GM18499 (cell line): ENCODE measurements around the gene BPI.
"Not testable (repeated sequence)": the region's sequence is repeated elsewhere in the genome, so short reads cannot be mapped to it uniquely, and the experiment has no call there.

Experiments
- ATAC-seq: cut with Tn5 transposase; IDR thresholded peaks from one replicate; pipeline ENCODE4 v1.9.1; 2021; ENCODE audit warnings: moderate number of reproducible peaks; ENCODE audit not compliant: insufficient read depth, unreplicated experiment

BPI gene

GRCh38 chr20:38353316-38353715, 49.4 kb downstream of the BPI start:
- no peak for ATAC-seq

GRCh38 chr20:38354227-38354626, 50.3 kb downstream of the BPI start:
- ATAC-seq = no peak

GRCh38 chr20:38355161-38356012, 51.4 kb downstream of the BPI start:
- ATAC-seq = no peak

GRCh38 chr20:38357653-38358207, 53.8 kb downstream of the BPI start:
- no peak for ATAC-seq

GRCh38 chr20:38358556-38358955, 54.6 kb downstream of the BPI start:
- no peak for ATAC-seq

GRCh38 chr20:38363004-38363747, 59.2 kb downstream of the BPI start:
- ATAC-seq = no peak

- ATAC-seq = no peak
These were observed 65.4 kb downstream of the BPI start for GRCh38 chr20:38369389-38369788.

GRCh38 chr20:38372806-38373205, 68.8 kb downstream of the BPI start:
- ATAC-seq = no peak

- ATAC-seq = no peak
These were observed 69.4 kb downstream of the BPI start for GRCh38 chr20:38373231-38373867.

- no peak for ATAC-seq
These were observed 69.9 kb downstream of the BPI start for GRCh38 chr20:38373898-38374297.

- ATAC-seq = no peak
These were observed 73.2 kb downstream of the BPI start for GRCh38 chr20:38377039-38377685.

GRCh38 chr20:38377838-38378237, 73.9 kb downstream of the BPI start:
- not testable (repeated sequence) for ATAC-seq

- no peak for ATAC-seq
These were observed 79.2 kb downstream of the BPI start for GRCh38 chr20:38383147-38383546.

- no peak for ATAC-seq
These were observed 82.0 kb downstream of the BPI start for GRCh38 chr20:38386004-38386403.

- ATAC-seq = no peak
These were observed 82.9 kb downstream of the BPI start for GRCh38 chr20:38386851-38387250.
